ENCODE measurements around the gene SLMAP. TPM values are rescaled to one million over a fixed set of nuclear protein-coding genes. Genes with fewer than 3 reads are reported as not detected.

The SLMAP gene
- polyA plus RNA-seq, 1 of the 3 experiments (the other 2 are of a cell fraction), result 10.5 TPM

DNA sequence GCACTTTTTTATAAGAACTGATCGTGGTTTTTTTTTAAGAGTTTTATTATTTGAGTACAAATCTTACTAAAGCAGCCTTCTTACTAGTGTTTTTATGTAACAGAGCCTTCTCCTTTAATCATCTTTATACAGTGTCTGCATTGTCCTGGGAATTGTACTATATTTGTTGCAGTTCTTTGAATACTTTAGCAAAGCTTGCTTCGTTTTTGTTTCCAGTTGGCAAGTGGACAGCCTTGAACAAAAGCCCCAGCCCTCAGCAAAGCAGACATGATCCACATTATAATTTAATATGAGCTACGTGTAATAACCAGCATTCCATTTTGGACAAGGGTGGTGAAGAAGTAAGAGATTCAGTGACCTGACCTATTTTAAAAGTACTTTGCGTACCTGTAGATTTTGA, 139.9 kb downstream of the SLMAP start:
- Histone ChIP-seq H3K4me2 (no peak overlapping the region), H3K9ac (no peak overlapping the region), H3K36me3 (replicated peaks in 1 of 2; ENCODE audit: control insufficient read depth in 1 of 2, insufficient read depth in 2 of 2, low read length in 1 of 2) (peaks cover 7 to 17% of the 10 kb centered on the region in 2 experiments), H4K20me1 (ENCODE audit: insufficient read depth) (no peaks in the 10 kb centered on the region), H3F3A (replicated peaks; ENCODE audit: insufficient read depth) (peaks cover 6% of the 10 kb centered on the region), H3K9me2 (no peaks in the 10 kb centered on the region), H2AFZ (ENCODE audit: low read depth) (no peak overlapping the region), H3K4me3 (ENCODE audit: low read depth in 2 of 2, low read length in 1 of 2) (no peak overlapping the region), H3K27me3 (ENCODE audit: insufficient read depth) (no peaks in the 10 kb centered on the region), H3K27ac (ENCODE audit: low read depth in 2 of 2, low read length in 1 of 2) (no peak overlapping the region), H3K4me1 (ENCODE audit: control insufficient read depth in 1 of 2, insufficient read depth in 2 of 2, low read depth in 1 of 2, low read length in 1 of 2) (no peaks in the 10 kb centered on the region), H3K9me3 (no peaks in the 10 kb centered on the region), H3K79me2 (ENCODE audit: insufficient read depth) (no peaks in the 10 kb centered on the region)
- DNase-seq, result no peak
- 90% methylated on average over 4 of the region's 4 CpGs for WGBS (ENCODE audit: low lambda C conversion rate)
- ChIA-PET POLR2A (no interaction called here), CTCF (interaction anchor here (0.6 kb wide), 1 partner anchor 43 kb away, joined by 3 read pairs; no protein-coding TSS in a partner anchor)
- TF ChIP-seq NFIC (IDR thresholded peaks at IDR 0.05; ENCODE audit: borderline replicate concordance), result no peak
- TF ChIP-seq, protein P1, sequence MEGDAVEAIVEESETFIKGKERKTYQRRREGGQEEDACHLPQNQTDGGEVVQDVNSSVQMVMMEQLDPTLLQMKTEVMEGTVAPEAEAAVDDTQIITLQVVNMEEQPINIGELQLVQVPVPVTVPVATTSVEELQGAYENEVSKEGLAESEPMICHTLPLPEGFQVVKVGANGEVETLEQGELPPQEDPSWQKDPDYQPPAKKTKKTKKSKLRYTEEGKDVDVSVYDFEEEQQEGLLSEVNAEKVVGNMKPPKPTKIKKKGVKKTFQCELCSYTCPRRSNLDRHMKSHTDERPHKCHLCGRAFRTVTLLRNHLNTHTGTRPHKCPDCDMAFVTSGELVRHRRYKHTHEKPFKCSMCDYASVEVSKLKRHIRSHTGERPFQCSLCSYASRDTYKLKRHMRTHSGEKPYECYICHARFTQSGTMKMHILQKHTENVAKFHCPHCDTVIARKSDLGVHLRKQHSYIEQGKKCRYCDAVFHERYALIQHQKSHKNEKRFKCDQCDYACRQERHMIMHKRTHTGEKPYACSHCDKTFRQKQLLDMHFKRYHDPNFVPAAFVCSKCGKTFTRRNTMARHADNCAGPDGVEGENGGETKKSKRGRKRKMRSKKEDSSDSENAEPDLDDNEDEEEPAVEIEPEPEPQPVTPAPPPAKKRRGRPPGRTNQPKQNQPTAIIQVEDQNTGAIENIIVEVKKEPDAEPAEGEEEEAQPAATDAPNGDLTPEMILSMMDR (IDR thresholded peaks at IDR 0.05), result no peak
- no peak for TF ChIP-seq MXI1 (IDR thresholded peaks at IDR 0.05; ENCODE audit: low read depth, low read length)
- no peak for TF ChIP-seq RAD21 (IDR thresholded peaks at IDR 0.05; ENCODE audit: low read length)
- no peak for TF ChIP-seq TEAD4 (IDR thresholded peaks at IDR 0.05; ENCODE audit: borderline replicate concordance, insufficient read depth)
- no peak for TF ChIP-seq JUND (IDR thresholded peaks at IDR 0.05)
- TF ChIP-seq, protein P2, sequence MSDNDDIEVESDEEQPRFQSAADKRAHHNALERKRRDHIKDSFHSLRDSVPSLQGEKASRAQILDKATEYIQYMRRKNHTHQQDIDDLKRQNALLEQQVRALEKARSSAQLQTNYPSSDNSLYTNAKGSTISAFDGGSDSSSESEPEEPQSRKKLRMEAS (IDR thresholded peaks at IDR 0.05; ENCODE audit: low read depth), result no peak
- TF ChIP-seq FOXJ3 (CRISPR knock-in tag; IDR thresholded peaks at IDR 0.05), result no peak
- TF ChIP-seq CHD2 (IDR thresholded peaks at IDR 0.05; ENCODE audit: low read length, partially characterized antibody), result no peak
- TF ChIP-seq TAF1 (IDR thresholded peaks at IDR 0.05; ENCODE audit: borderline replicate concordance, low read depth, low read length), result no peak
- TF ChIP-seq EZH2phosphoT487 (IDR thresholded peaks at IDR 0.05; ENCODE audit: borderline replicate concordance, low read depth), result no peak
- TF ChIP-seq NRF1 (IDR thresholded peaks at IDR 0.05; ENCODE audit: low read depth, low read length), result no peak
- TF ChIP-seq, protein P3, sequence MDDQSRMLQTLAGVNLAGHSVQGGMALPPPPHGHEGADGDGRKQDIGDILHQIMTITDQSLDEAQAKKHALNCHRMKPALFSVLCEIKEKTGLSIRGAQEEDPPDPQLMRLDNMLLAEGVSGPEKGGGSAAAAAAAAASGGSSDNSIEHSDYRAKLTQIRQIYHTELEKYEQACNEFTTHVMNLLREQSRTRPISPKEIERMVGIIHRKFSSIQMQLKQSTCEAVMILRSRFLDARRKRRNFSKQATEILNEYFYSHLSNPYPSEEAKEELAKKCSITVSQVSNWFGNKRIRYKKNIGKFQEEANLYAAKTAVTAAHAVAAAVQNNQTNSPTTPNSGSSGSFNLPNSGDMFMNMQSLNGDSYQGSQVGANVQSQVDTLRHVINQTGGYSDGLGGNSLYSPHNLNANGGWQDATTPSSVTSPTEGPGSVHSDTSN (IDR thresholded peaks at IDR 0.05), result no peak
- no peak for TF ChIP-seq GATA2 (CRISPR knock-in tag; IDR thresholded peaks at IDR 0.05)

DNA sequence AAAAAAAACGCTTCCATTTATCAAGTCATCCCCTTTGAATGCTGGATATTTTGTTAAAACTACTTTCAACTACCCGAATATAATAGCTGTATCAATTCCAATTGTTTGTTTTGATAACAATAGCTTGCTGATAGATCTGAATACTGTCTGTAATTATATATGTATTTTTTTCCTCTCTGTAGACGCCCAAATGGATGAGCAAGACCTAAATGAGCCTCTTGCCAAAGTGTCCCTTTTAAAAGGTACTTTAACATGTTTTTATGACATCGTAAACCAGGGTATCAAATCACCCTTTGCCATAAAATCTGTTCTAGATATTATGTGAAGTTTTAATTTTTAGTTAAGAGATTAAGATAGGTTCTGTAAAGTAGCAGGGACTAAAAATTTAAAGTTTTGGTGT, 140.6 kb downstream of the SLMAP start:
- H3K27me3 ChIP-seq (ENCODE audit: insufficient read depth), result no peaks in the 10 kb centered on the region
- ChIA-PET CTCF (no interaction called here), POLR2A (no interaction called here)
- H3K9me2 ChIP-seq, result no peaks in the 10 kb centered on the region
- TF ChIP-seq, protein P3 (IDR thresholded peaks at IDR 0.05), result no peak
- TF ChIP-seq NRF1 (IDR thresholded peaks at IDR 0.05; ENCODE audit: low read depth, low read length) (no peak), YY1 (IDR thresholded peaks at IDR 0.05; ENCODE audit: low read depth) (no peak)
- no peaks in the 10 kb centered on the region for H3K4me1 ChIP-seq (ENCODE audit: control insufficient read depth in 1 of 2, insufficient read depth in 2 of 2, low read depth in 1 of 2, low read length in 1 of 2)
- H3K4me2 ChIP-seq, result no peak overlapping the region
- peaks cover 6% of the 10 kb centered on the region for H3F3A ChIP-seq (replicated peaks; ENCODE audit: insufficient read depth)
- peaks cover 10 to 24% of the 10 kb centered on the region in 2 experiments for H3K36me3 ChIP-seq (replicated peaks in 1 of 2; ENCODE audit: control insufficient read depth in 1 of 2, insufficient read depth in 2 of 2, low read length in 1 of 2)
- no peaks in the 10 kb centered on the region for H4K20me1 ChIP-seq (ENCODE audit: insufficient read depth)
- H3K79me2 ChIP-seq (ENCODE audit: insufficient read depth), result no peaks in the 10 kb centered on the region
- WGBS (ENCODE audit: low lambda C conversion rate), result 82% methylated on average over 4 of the region's 4 CpGs
- H3K27ac ChIP-seq (ENCODE audit: low read depth in 2 of 2, low read length in 1 of 2), result no peak overlapping the region
- no peaks in the 10 kb centered on the region for H3K9me3 ChIP-seq
- no peak overlapping the region for H3K4me3 ChIP-seq (ENCODE audit: low read depth in 2 of 2, low read length in 1 of 2)
- no peak overlapping the region for H3K9ac ChIP-seq
- no peak for DNase-seq
- H2AFZ ChIP-seq (ENCODE audit: low read depth), result no peak overlapping the region

Measured in SK-N-SH (cell line).